Heart right ventricle (tissue), 16 donors: ENCODE data around the gene NOX5. TPM values are rescaled to one million over a fixed set of nuclear protein-coding genes. Genes with fewer than 3 reads are reported as not detected.

Source experiments
- ATAC-seq, 8 donors: fragments of 200-7000 bp; cut with Tn5 transposase; one replicate each; pipeline ENCODE4 v1.9.1; 2020; ENCODE audit warnings: mild to moderate bottlenecking in 8 of 8, moderate library complexity in 8 of 8, moderate number of reproducible peaks in 1 of 8
- DNase-seq, 2 donors: peaks; one replicate each; pipeline ENCODE4 v3.0.0-alpha.2; 2020
- H3K27ac ChIP-seq, 10 donors: fragments of 200-600 bp; sonication (generic) in 2 of 10; one replicate each; pipeline versions ENCODE4 v1.5.0 to v1.8.0; 2020 to 2022; ENCODE audit warnings: mild to moderate bottlenecking in 3 of 10
- H3K27me3 ChIP-seq, 7 donors: fragments of 200-600 bp; one replicate each; pipeline ENCODE4 v1.8.0; 2021 to 2022; ENCODE audit warnings: mild to moderate bottlenecking in 2 of 7
- H3K36me3 ChIP-seq, 9 donors: fragments of 200-600 bp; sonication (generic) in 1 of 9; one replicate each; pipeline versions ENCODE4 v1.5.0 to v1.8.0; 2020 to 2022; ENCODE audit warnings: mild to moderate bottlenecking in 2 of 9
- H3K4me1 ChIP-seq, 9 donors: fragments of 200-600 bp; sonication (generic) in 1 of 9; one replicate each; pipeline versions ENCODE4 v1.5.0 to v1.8.0; 2020 to 2022; ENCODE audit warnings: mild to moderate bottlenecking in 4 of 9
- H3K4me3 ChIP-seq, 10 donors: fragments of 200-600 bp; sonication (generic) in 2 of 10; one replicate each; pipeline versions ENCODE4 v1.5.0 to v1.8.0; 2020 to 2022; ENCODE audit warnings: mild to moderate bottlenecking in 7 of 10, moderate library complexity in 2 of 10
- H3K9me3 ChIP-seq, 11 donors: fragments of 200-600 bp in 10 of 11; sonication (generic) in 2 of 11; one replicate each; pipeline versions ENCODE4 v1.5.0 to v1.8.0; 2013 to 2022; ENCODE audit warnings: mild to moderate bottlenecking in 2 of 11, control low read depth in 1 of 11, moderate library complexity in 1 of 11
- CTCF ChIP-seq, 9 donors: fragments of 200-600 bp; sonication (generic) in 2 of 9; IDR thresholded peaks; one replicate each; pipeline versions ENCODE4 v1.5.0 to v1.8.0; 2021 to 2022; ENCODE audit warnings: antibody characterized with exemption in 9 of 9, mild to moderate bottlenecking in 5 of 9, moderate library complexity in 1 of 9
- WGBS, 2 donors: extraction: QIAGEN DNeasy Blood & Tissue Kit; methylation state at CpG; one replicate each; pipeline ENCODE4 v1.1.7; 2013; ENCODE audit warnings: inconsistent platforms in 1 of 2; 5-methylcytosine and 5-hydroxymethylcytosine counted together
- intact Hi-C, 10 donors: fragments of 100-400 bp; cut with DNase I; formaldehyde crosslinking; loops; one replicate each; pipeline versions ENCODE4 v1.11.1 to v1.14.2; 2022
- polyA plus RNA-seq, 2 donors: library from polyadenylated mRNA; stranded (reverse); fragments of 200-250 nt; gene quantifications; one replicate each; pipeline ENCODE4 v1.2.3, GENCODE V29; 2013
- total RNA-seq, 10 donors: library from RNA; stranded (reverse); fragmentation: NEBNext Ultra II Directional in 3 of 10; extraction: Animal tissue kit (Norgen Biotek cat#: 25700) in 3 of 10; gene quantifications; one replicate each; pipeline versions ENCODE4 v1.2.1 to v1.2.4, GENCODE V29; 2021 to 2023
- donor health status: Arrhythmogenic right ventricular cardiomyopathy.
- donor health status: ischemic (EF 13 %, LVEDD 7.1; RV severe dilation, severe dysfunction).
- donor health status: healthy with polysubstance abuse.
- donor health status: DM: no; HTN: yes; CAD: no.
- donor health status: DM: no; HTN: no; CAD: no.
- donor health status: ischemic (EF 25% LVEDD 6.9; RV normal size, moderate dysfunction).
- donor health status: ischemic (EF 25% LVEDD 5.7; RV mildly dilated, moderate dysfunction).
- donor health status: healthy.
- donor health status: DM: yes; HTN: yes; CAD: no.
- donor health status: Ischemic cardiomyopathy.
- donor health status: ischemic (EF 35%, LVEDD 5.7; RV mildly dilated, moderate dysfunction).
- donor health status: nonischemic (EF 11% LVEDD 7.7; RV severe dilation, severe dysfunction).
- donor health status: DM: yes; HTN: yes; CAD: no.
- donor health status: PGD.
- donor health status: ischemic (EF 29% LVEDD 5.4; RV normal size, mild dysfunction).
- donor health status: nonischemic (EF 23%, LVEDD 6.1; RV moderate dilation, normal function).

Gene NOX5
- total and polyA plus RNA-seq, 12 donors, result 0.06 to 0.37 (median 0.18) TPM; not detected in 4

- H3K27me3 ChIP-seq, result no peaks in the 10 kb centered on the region
- no peak overlapping the region for H3K27ac ChIP-seq
- intact Hi-C loops, result no loop called here
- H3K9me3 ChIP-seq, result no peaks in the 10 kb centered on the region
- no peak overlapping the region for H3K4me3 ChIP-seq
- peaks cover 0 to 39% (median 13%) of the 10 kb centered on the region in 9 donors for H3K4me1 ChIP-seq
- DNase-seq, result no peak
- ATAC-seq, result no peak
- H3K36me3 ChIP-seq, result no peaks in the 10 kb centered on the region
- 90 to 91% methylated on average over 9 of the region's 9 CpGs for WGBS, 2 donors
- TF ChIP-seq CTCF (IDR thresholded peaks at IDR 0.05), result no peak
Observed at GRCh38 chr15:68994981-68995761, 19.3 kb upstream of the NOX5 start.

GRCh38 chr15:68997050-68997449 is 17.4 kb upstream of the NOX5 start:
- no peak for TF ChIP-seq CTCF (IDR thresholded peaks at IDR 0.05)
- intact Hi-C loops, result no loop called here
- H3K9me3 ChIP-seq, result no peaks in the 10 kb centered on the region

GRCh38 chr15:68997930-68998777 is 16.3 kb upstream of the NOX5 start:
- no peak for TF ChIP-seq CTCF (IDR thresholded peaks at IDR 0.05)
- no peak overlapping the region for H3K27ac ChIP-seq
- H3K4me1 ChIP-seq, result peaks cover 0 to 35% (median 6%) of the 10 kb centered on the region in 9 donors
- H3K36me3 ChIP-seq, result no peaks in the 10 kb centered on the region
- no peak for DNase-seq
- 84 to 91% methylated on average over 4 of the region's 4 CpGs for WGBS, 2 donors
- H3K27me3 ChIP-seq, result no peaks in the 10 kb centered on the region
- intact Hi-C loops, result no loop called here
- H3K4me3 ChIP-seq, result no peak overlapping the region
- ATAC-seq, result no peak
- no peaks in the 10 kb centered on the region for H3K9me3 ChIP-seq

More at GRCh38 chr15:68997050-68997449, 17.4 kb upstream of the NOX5 start:
- DNase-seq, result no peak
- no peak for ATAC-seq
- Histone ChIP-seq H3K27ac (no peak overlapping the region), H3K4me1 (peaks cover 0 to 36% (median 7%) of the 10 kb centered on the region in 9 donors), H3K27me3 (no peaks in the 10 kb centered on the region), H3K4me3 (no peak overlapping the region), H3K36me3 (no peaks in the 10 kb centered on the region)
- 93% methylated on average over 4 of the region's 4 CpGs for WGBS, 2 donors

GRCh38 chr15:68999091-68999490 is 15.4 kb upstream of the NOX5 start:
- H3K4me1 ChIP-seq, result peaks cover 0 to 35% (median 6%) of the 10 kb centered on the region in 9 donors
- no peaks in the 10 kb centered on the region for H3K36me3 ChIP-seq
- ATAC-seq (no peak), DNase-seq (no peak)
- no peak for TF ChIP-seq CTCF (IDR thresholded peaks at IDR 0.05)
- H3K27ac ChIP-seq, result no peak overlapping the region
- H3K27me3 ChIP-seq, result no peaks in the 10 kb centered on the region
- 95 to 99% methylated on average over 6 of the region's 6 CpGs for WGBS, 2 donors
- intact Hi-C loops, result no loop called here
- H3K4me3 ChIP-seq, result no peak overlapping the region
- H3K9me3 ChIP-seq, result no peaks in the 10 kb centered on the region
